ENCODE measurements around the gene HNRNPAB.

GRCh38 chr5:178213748-178214151 is 9.4 kb downstream of the HNRNPAB start:
- TF ChIP-seq CTCF (conservative IDR thresholded peaks at IDR 0.05; ENCODE audit: low read length) = no peak
- TF ChIP-seq EZH2phosphoT487 (IDR thresholded peaks at IDR 0.05; ENCODE audit: borderline replicate concordance) = no peak
